ENCODE results near the gene LDLRAD3. TPM values are rescaled to one million over a fixed set of nuclear protein-coding genes. Genes with fewer than 3 reads are reported as not detected.

Gene LDLRAD3
- polyA plus RNA-seq, 1 of the 3 experiments (the other 2 are of a cell fraction), result 10.6 TPM

GRCh38 chr11:36167073-36167472 lies 223.2 kb downstream of the LDLRAD3 start (continued):
- TF ChIP-seq REST (IDR thresholded peaks at IDR 0.05; ENCODE audit: low read depth, low read length) (no peak), FOSL2 (IDR thresholded peaks at IDR 0.05; ENCODE audit: borderline replicate concordance, low read depth) (no peak), FOXJ3 (CRISPR knock-in tag; IDR thresholded peaks at IDR 0.05) (no peak)

- ChIA-PET POLR2A (no interaction called here), CTCF (interaction anchor here (1.4 to 2.0 kb wide), 2 partner anchors 27 to 91 kb away, joined by 3 to 4 read pairs; no protein-coding TSS in a partner anchor)
- H3K27ac ChIP-seq (ENCODE audit: low read depth in 2 of 2, low read length in 1 of 2), result no peak overlapping the region
- H3K4me3 ChIP-seq (ENCODE audit: low read depth in 2 of 2, low read length in 1 of 2), result no peak overlapping the region
- peaks cover 0 to 5% of the 10 kb centered on the region in 2 experiments for H3K36me3 ChIP-seq (replicated peaks in 1 of 2; ENCODE audit: control insufficient read depth in 1 of 2, insufficient read depth in 2 of 2, low read length in 1 of 2)
- TF ChIP-seq FOSL2 (IDR thresholded peaks at IDR 0.05; ENCODE audit: borderline replicate concordance, low read depth), result no peak
- no peak for TF ChIP-seq MXI1 (IDR thresholded peaks at IDR 0.05; ENCODE audit: low read depth, low read length)
- no peak for TF ChIP-seq EP300 (IDR thresholded peaks at IDR 0.05; ENCODE audit: borderline replicate concordance in 1 of 2, low read depth in 1 of 2, low read length in 1 of 2)
- TF ChIP-seq RAD21 (IDR thresholded peaks at IDR 0.05; ENCODE audit: low read length), result no peak
- TF ChIP-seq ELF1 (IDR thresholded peaks at IDR 0.05), result no peak
- no peak for TF ChIP-seq USF1 (IDR thresholded peaks at IDR 0.05; ENCODE audit: borderline replicate concordance, low read depth)
- TF ChIP-seq SMC3 (IDR thresholded peaks at IDR 0.05; ENCODE audit: low read depth, low read length), result no peak
- no peak for TF ChIP-seq POLR2AphosphoS5 (IDR thresholded peaks at IDR 0.05; ENCODE audit: low read depth, low read length)
- TF ChIP-seq IRF3 (IDR thresholded peaks at IDR 0.05; ENCODE audit: low read depth, low read length), result no peak
- no peak for DNase-seq
- H3K79me2 ChIP-seq (ENCODE audit: insufficient read depth), result no peaks in the 10 kb centered on the region
- peaks cover 25 to 43% of the 10 kb centered on the region in 2 experiments; a peak in 3 of 4 replicates for H3K4me1 ChIP-seq (ENCODE audit: control insufficient read depth in 1 of 2, insufficient read depth in 2 of 2, low read depth in 1 of 2, low read length in 1 of 2)
- H4K20me1 ChIP-seq (ENCODE audit: insufficient read depth), result peaks cover 3% of the 10 kb centered on the region; the same call in 1 of the 2 replicates
- H3K27me3 ChIP-seq (ENCODE audit: insufficient read depth), result no peaks in the 10 kb centered on the region
- WGBS (ENCODE audit: low lambda C conversion rate), result 96% methylated on average over 6 of the region's 6 CpGs
- no peak overlapping the region for H3K4me2 ChIP-seq
- H3K9me3 ChIP-seq, result no peaks in the 10 kb centered on the region
- H3F3A ChIP-seq (replicated peaks; ENCODE audit: insufficient read depth), result peaks cover 23% of the 10 kb centered on the region
- no peak overlapping the region for H2AFZ ChIP-seq (ENCODE audit: low read depth)
- H3K9ac ChIP-seq, result no peak overlapping the region
- H3K9me2 ChIP-seq, result no peaks in the 10 kb centered on the region
Measured at GRCh38 chr11:36167729-36168128, 223.9 kb downstream of the LDLRAD3 start.

Measured in SK-N-SH (cell line).